ENCODE results near the gene ZFYVE19. TPM values are rescaled to one million over a fixed set of nuclear protein-coding genes. Genes with fewer than 3 reads are reported as not detected.

ZFYVE19 gene
- total RNA-seq, 2 experiments from 2014 or later = 29.4 to 35.6 TPM

- Mint-ChIP-seq H3K27me3 (ENCODE audit: low read depth) (peaks cover 5% of the 10 kb centered on the region), H3K4me3 (no peak overlapping the region), H3K36me3 (ENCODE audit: low read depth) (no peaks in the 10 kb centered on the region), H3K27ac (no peak overlapping the region), H3K4me1 (ENCODE audit: low read depth) (no peaks in the 10 kb centered on the region), H3K9me3 (ENCODE audit: insufficient read depth) (no peaks in the 10 kb centered on the region)
- ATAC-seq = no peak
- CTCF ChIA-PET = no interaction called here
- POLR2A ChIA-PET = no interaction called here
- no peak for DNase-seq
Measured at GRCh38 chr15:40823572-40824343, 16.9 kb downstream of the ZFYVE19 start.

DNA sequence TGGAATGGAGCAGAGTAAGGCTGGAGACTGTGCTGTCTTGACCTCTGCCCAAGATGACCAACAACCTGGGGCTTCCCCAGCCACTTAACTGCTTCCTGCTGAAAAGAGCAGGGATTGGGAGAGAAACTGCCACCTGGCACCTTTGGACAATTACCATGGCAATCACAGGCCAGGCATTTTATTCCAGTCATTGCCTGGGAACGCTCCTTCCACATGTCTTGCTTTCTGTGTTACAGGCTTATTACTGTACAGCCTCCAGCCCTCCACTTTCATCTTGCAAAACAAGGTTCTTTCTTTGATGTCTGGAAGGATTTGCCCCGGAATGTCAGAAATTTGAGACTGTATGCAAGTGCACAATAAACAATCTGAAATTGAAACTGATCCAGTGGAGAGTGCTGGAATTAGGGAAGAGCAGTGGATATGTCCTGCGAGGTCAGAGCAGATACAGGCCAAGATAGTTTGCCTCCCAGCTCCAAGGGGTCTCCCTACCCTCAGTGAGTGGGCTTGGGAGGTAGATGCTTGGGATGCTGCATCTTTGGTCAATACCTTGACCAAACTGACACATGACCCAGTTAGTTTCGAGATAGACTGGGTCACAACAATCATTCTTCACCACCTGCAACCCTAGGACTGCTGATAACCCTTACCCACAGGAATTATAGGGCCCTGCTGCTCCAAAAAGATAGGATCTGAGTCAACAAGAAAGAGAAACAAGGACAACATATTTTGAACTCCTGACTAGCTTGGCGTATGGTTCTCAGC lies 19.0 kb downstream of the ZFYVE19 start:
- POLR2A ChIA-PET = interaction anchor here (0.7 kb wide), 1 partner anchor 112 kb away, joined by 3 read pairs; no protein-coding TSS in a partner anchor
- DNase-seq = no peak
- CTCF ChIA-PET = interaction anchor here (1.7 kb wide), 1 partner anchor 33 kb away, joined by 5 read pairs; no protein-coding TSS in a partner anchor
- no peaks in the 10 kb centered on the region for H3K4me1 Mint-ChIP-seq (ENCODE audit: low read depth)
- no peaks in the 10 kb centered on the region for H3K9me3 Mint-ChIP-seq (ENCODE audit: insufficient read depth)
- peaks cover 5% of the 10 kb centered on the region for H3K27me3 Mint-ChIP-seq (ENCODE audit: low read depth)
- no peaks in the 10 kb centered on the region for H3K36me3 Mint-ChIP-seq (ENCODE audit: low read depth)
- no peak for ATAC-seq
- H3K4me3 Mint-ChIP-seq = no peak overlapping the region
- H3K27ac Mint-ChIP-seq = no peak overlapping the region

GRCh38 chr15:40826423-40827075 lies 19.7 kb downstream of the ZFYVE19 start:
- CTCF ChIA-PET = interaction anchor here (1.7 kb wide), 1 partner anchor 32 kb away, joined by 5 read pairs; no protein-coding TSS in a partner anchor
- no peaks in the 10 kb centered on the region for H3K4me1 Mint-ChIP-seq (ENCODE audit: low read depth)

GRCh38 chr15:40828447-40829036 lies 21.7 kb downstream of the ZFYVE19 start, which contains the start of gene PPP1R14D:
PPP1R14D (minus strand) TSS chr15:40828708; CDS start chr15:40828641, 67 bp downstream.
- Mint-ChIP-seq H3K9me3 (ENCODE audit: insufficient read depth) (no peaks in the 10 kb centered on the region), H3K36me3 (ENCODE audit: low read depth) (no peaks in the 10 kb centered on the region)
- no peak for DNase-seq

More at GRCh38 chr15:40826423-40827075, 19.7 kb downstream of the ZFYVE19 start:
- peaks cover 5% of the 10 kb centered on the region for H3K27me3 Mint-ChIP-seq (ENCODE audit: low read depth)
- DNase-seq (no peak), ATAC-seq (no peak)
- no peaks in the 10 kb centered on the region for H3K36me3 Mint-ChIP-seq (ENCODE audit: low read depth)
- H3K4me3 Mint-ChIP-seq = no peak overlapping the region
- POLR2A ChIA-PET = interaction anchor here (0.7 kb wide), 1 partner anchor 112 kb away, joined by 3 read pairs; no protein-coding TSS in a partner anchor
- no peak overlapping the region for H3K27ac Mint-ChIP-seq
- H3K9me3 Mint-ChIP-seq (ENCODE audit: insufficient read depth) = no peaks in the 10 kb centered on the region

DNA sequence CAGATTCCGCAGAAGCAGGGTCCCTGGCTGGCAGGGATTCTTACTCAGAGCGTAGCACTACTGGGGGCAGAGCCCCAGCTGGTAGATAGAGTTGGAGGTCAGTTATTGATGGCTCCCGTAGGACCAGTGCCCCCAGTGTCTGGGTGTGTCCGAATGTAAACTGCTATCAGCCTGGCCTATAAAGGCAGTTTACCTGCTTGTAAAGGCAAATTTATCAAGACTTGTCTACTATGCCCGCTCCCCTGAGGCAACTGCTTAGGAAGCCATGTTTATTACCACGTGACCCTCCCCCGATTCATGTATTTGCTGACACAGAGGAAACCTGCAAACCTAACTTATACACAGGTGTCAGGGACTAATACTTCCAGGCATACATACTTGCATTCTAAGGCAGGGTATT lies 22.2 kb downstream of the ZFYVE19 start:
- ATAC-seq (no peak), DNase-seq (no peak)
- ChIA-PET POLR2A (no interaction called here), CTCF (interaction anchor here (0.9 to 1.0 kb wide), 2 partner anchors 29 to 63 kb away, joined by 3 read pairs; no protein-coding TSS in a partner anchor)
- Mint-ChIP-seq H3K36me3 (ENCODE audit: low read depth) (no peaks in the 10 kb centered on the region), H3K27ac (no peak overlapping the region), H3K4me1 (ENCODE audit: low read depth) (no peaks in the 10 kb centered on the region), H3K4me3 (no peak overlapping the region), H3K9me3 (ENCODE audit: insufficient read depth) (no peaks in the 10 kb centered on the region), H3K27me3 (ENCODE audit: low read depth) (peaks cover 9% of the 10 kb centered on the region)

More at GRCh38 chr15:40828447-40829036, 21.7 kb downstream of the ZFYVE19 start, which contains the start of gene PPP1R14D:
- H3K4me1 Mint-ChIP-seq (ENCODE audit: low read depth) = no peaks in the 10 kb centered on the region
- no peak within 1 kb of the TSS for H3K27ac Mint-ChIP-seq
- H3K4me3 Mint-ChIP-seq = no peak within 1 kb of the TSS
- ATAC-seq = no peak
- H3K27me3 Mint-ChIP-seq (ENCODE audit: low read depth) = peaks cover 10% of the 10 kb centered on the region
- CTCF ChIA-PET = interaction anchor here (0.9 to 1.0 kb wide), 3 partner anchors 30 to 65 kb away, joined by 3 read pairs; no protein-coding TSS in a partner anchor
- POLR2A ChIA-PET = no interaction called here

DNA sequence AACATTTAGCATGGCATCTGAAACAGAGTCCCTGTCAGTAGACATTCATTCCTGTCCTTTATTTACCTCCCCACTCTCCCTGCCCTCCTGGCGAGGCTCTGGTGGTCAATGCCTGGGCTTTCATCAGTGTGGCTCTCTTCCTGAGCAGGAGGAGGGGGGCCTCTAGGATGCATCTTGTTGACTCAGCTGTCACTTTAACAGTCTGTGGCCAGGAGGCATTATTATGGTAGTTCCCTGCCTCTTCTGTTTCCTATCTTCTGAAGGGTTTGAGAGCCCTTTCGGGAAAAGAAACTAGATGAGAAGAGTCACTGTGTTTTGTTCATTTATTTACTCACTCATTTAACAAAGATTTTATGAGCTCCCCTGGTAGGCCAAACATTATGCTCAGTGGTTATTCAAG lies 24.0 kb downstream of the ZFYVE19 start:
- POLR2A ChIA-PET = no interaction called here
- peaks cover 8% of the 10 kb centered on the region for H3K27me3 Mint-ChIP-seq (ENCODE audit: low read depth)
- H3K4me1 Mint-ChIP-seq (ENCODE audit: low read depth) = no peaks in the 10 kb centered on the region
- H3K9me3 Mint-ChIP-seq (ENCODE audit: insufficient read depth) = no peaks in the 10 kb centered on the region
- H3K4me3 Mint-ChIP-seq = no peak overlapping the region
- H3K27ac Mint-ChIP-seq = no peak overlapping the region
- CTCF ChIA-PET = interaction anchor here (0.7 to 1.4 kb wide), 2 partner anchors 48 to 556 kb away, joined by 3 read pairs; no protein-coding TSS in a partner anchor
- ATAC-seq = no peak
- DNase-seq = no peak
- H3K36me3 Mint-ChIP-seq (ENCODE audit: low read depth) = no peaks in the 10 kb centered on the region

GRCh38 chr15:40831861-40832260 lies 25.0 kb downstream of the ZFYVE19 start:
- Mint-ChIP-seq H3K4me1 (ENCODE audit: low read depth) (no peaks in the 10 kb centered on the region), H3K27me3 (ENCODE audit: low read depth) (peaks cover 5% of the 10 kb centered on the region), H3K4me3 (no peak overlapping the region), H3K36me3 (ENCODE audit: low read depth) (no peaks in the 10 kb centered on the region), H3K9me3 (ENCODE audit: insufficient read depth) (no peaks in the 10 kb centered on the region), H3K27ac (no peak overlapping the region)
- DNase-seq (no peak), ATAC-seq (no peak)
- CTCF ChIA-PET = interaction anchor here (1.4 to 1.7 kb wide), 2 partner anchors 27 to 49 kb away, joined by 3 to 4 read pairs; no protein-coding TSS in a partner anchor
- POLR2A ChIA-PET = no interaction called here

DNA sequence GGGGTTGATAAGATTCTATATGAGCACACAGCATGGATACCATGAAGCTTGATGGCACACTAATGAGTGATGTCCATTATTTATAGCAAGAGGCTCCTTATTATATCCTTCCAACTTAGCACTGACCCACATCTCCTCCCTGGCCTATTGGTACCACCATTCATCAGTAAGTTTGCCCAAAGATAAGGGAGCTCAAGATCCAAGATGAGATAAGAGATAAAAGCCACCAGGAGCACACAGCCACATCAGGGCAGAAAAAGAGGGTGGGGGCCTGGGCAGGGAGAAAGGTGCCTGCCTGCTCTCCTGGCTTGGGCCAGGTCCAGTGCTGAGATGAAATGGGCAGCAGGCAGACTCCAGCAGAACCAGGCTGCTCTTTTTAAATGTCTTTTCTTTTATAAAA lies 26.0 kb downstream of the ZFYVE19 start:
- H3K9me3 Mint-ChIP-seq (ENCODE audit: insufficient read depth) = no peaks in the 10 kb centered on the region
- H3K4me3 Mint-ChIP-seq = no peak overlapping the region
- H3K4me1 Mint-ChIP-seq (ENCODE audit: low read depth) = no peaks in the 10 kb centered on the region
- ChIA-PET POLR2A (no interaction called here), CTCF (interaction anchor here (1.7 kb wide), 1 partner anchor 26 kb away, joined by 4 read pairs; no protein-coding TSS in a partner anchor)
- no peaks in the 10 kb centered on the region for H3K36me3 Mint-ChIP-seq (ENCODE audit: low read depth)
- H3K27ac Mint-ChIP-seq = no peak overlapping the region
- ATAC-seq (no peak), DNase-seq (no peak)
- H3K27me3 Mint-ChIP-seq (ENCODE audit: low read depth) = peaks cover 5% of the 10 kb centered on the region

GRCh38 chr15:40836020-40836419 lies 29.1 kb downstream of the ZFYVE19 start:
- DNase-seq (no peak), ATAC-seq (no peak)
- no peaks in the 10 kb centered on the region for H3K9me3 Mint-ChIP-seq (ENCODE audit: insufficient read depth)
- ChIA-PET CTCF (interaction anchor here (1.0 to 1.2 kb wide), 2 partner anchors 21 to 186 kb away, joined by 3 read pairs; no protein-coding TSS in a partner anchor), POLR2A (no interaction called here)
- no peak overlapping the region for H3K27ac Mint-ChIP-seq
- H3K4me3 Mint-ChIP-seq = no peak overlapping the region
- H3K27me3 Mint-ChIP-seq (ENCODE audit: low read depth) = peaks cover 8% of the 10 kb centered on the region
- no peaks in the 10 kb centered on the region for H3K4me1 Mint-ChIP-seq (ENCODE audit: low read depth)
- no peaks in the 10 kb centered on the region for H3K36me3 Mint-ChIP-seq (ENCODE audit: low read depth)

GRCh38 chr15:40838756-40839155 lies 31.9 kb downstream of the ZFYVE19 start:
- peaks cover 23% of the 10 kb centered on the region for H3K27me3 Mint-ChIP-seq (ENCODE audit: low read depth)
- no peak overlapping the region for H3K27ac Mint-ChIP-seq
- no peak for ATAC-seq
- no peak overlapping the region for H3K4me3 Mint-ChIP-seq
- H3K9me3 Mint-ChIP-seq (ENCODE audit: insufficient read depth) = no peaks in the 10 kb centered on the region
- no peaks in the 10 kb centered on the region for H3K36me3 Mint-ChIP-seq (ENCODE audit: low read depth)
- H3K4me1 Mint-ChIP-seq (ENCODE audit: low read depth) = peaks cover 4% of the 10 kb centered on the region
- ChIA-PET POLR2A (interaction anchor here (0.8 kb wide), 1 partner anchor 9 kb away, joined by 3 read pairs; no protein-coding TSS in a partner anchor), CTCF (interaction anchor here (1.7 to 3.4 kb wide), 2 partner anchors 20 to 56 kb away, joined by 5 to 10 read pairs; partner anchors contain the start of gene VPS18)
- DNase-seq = no peak

- ATAC-seq (no peak), DNase-seq (no peak)
- H3K4me3 Mint-ChIP-seq = no peak overlapping the region
- H3K27ac Mint-ChIP-seq = no peak overlapping the region
- H3K4me1 Mint-ChIP-seq (ENCODE audit: low read depth) = peaks cover 19% of the 10 kb centered on the region
- ChIA-PET POLR2A (no interaction called here), CTCF (interaction anchor here (1.5 kb wide), 1 partner anchor 10 kb away, joined by 3 read pairs; no protein-coding TSS in a partner anchor)
- H3K27me3 Mint-ChIP-seq (ENCODE audit: low read depth) = peaks cover 31% of the 10 kb centered on the region
- no peaks in the 10 kb centered on the region for H3K9me3 Mint-ChIP-seq (ENCODE audit: insufficient read depth)
- H3K36me3 Mint-ChIP-seq (ENCODE audit: low read depth) = no peaks in the 10 kb centered on the region
Measured at GRCh38 chr15:40841741-40842140, 34.9 kb downstream of the ZFYVE19 start.

Measured in activated CD8-positive, alpha-beta T cell treated with anti-CD3 and anti-CD28 coated beads, Interleukin-2, amount 10 ng/mL, durations not matched to agents 7 days and 5 days (primary cell).